GM23248 (cell line): ENCODE results near the gene SNX18.

Experiments
- EZH2 ChIP-seq: fragments of 200-600 bp; sonication (generic); IDR thresholded peaks from 2 replicates; pipeline ENCODE4 v1.6.1; 2018; ENCODE audit warnings: antibody characterized with exemption, mild to moderate bottlenecking; ENCODE audit not compliant: insufficient read depth, poor library complexity, severe bottlenecking
- EZH2phosphoT487 ChIP-seq: fragments of 200-600 bp; sonication (generic); IDR thresholded peaks from 2 replicates; pipeline ENCODE4 v1.6.1; 2018; ENCODE audit warnings: antibody characterized with exemption, moderate library complexity, mild to moderate bottlenecking, low read depth; ENCODE audit not compliant: insufficient read depth

- TF ChIP-seq EZH2phosphoT487 (no peak), EZH2 (no peak)
Observed at GRCh38 chr5:54523534-54523933, 6.0 kb downstream of the SNX18 start.
